Body of pancreas (tissue), 4 donors: ENCODE data around the gene LRRC2. TPM values are rescaled to one million over a fixed set of nuclear protein-coding genes. Genes with fewer than 3 reads are reported as not detected.
"Not testable (repeated sequence)": the region's sequence is repeated elsewhere in the genome, so short reads cannot be mapped to it uniquely, and the experiment has no call there.

ENCODE experiments used
- ATAC-seq: fragments of 150-250 bp; one replicate; pipeline ENCODE4 v1.9.1; 2016
- DNase-seq, 4 donors: peaks; one replicate each; pipeline ENCODE4 v3.0.0-alpha.2; 2019
- H3K27ac ChIP-seq, 4 donors: fragments of 200-600 bp; sonication (generic); 1 replicate in 3 of 4; 2 replicates in 1 of 4; pipeline versions ENCODE4 v1.5.1 to v1.6.1; 2016 to 2019; ENCODE audit warnings: mild to moderate bottlenecking in 1 of 4, mixed read lengths in 1 of 4, moderate library complexity in 1 of 4
- H3K27me3 ChIP-seq, 2 donors: fragments of 200-600 bp; sonication (generic); one replicate each; pipeline ENCODE4 v1.6.0; 2016; ENCODE audit warnings: mild to moderate bottlenecking in 1 of 2
- H3K36me3 ChIP-seq, 2 donors: fragments of 200-600 bp; sonication (generic); replicated peaks in 1 of 2; 2 replicates each; pipeline ENCODE4 v1.5.1; 2016; ENCODE audit warnings: low read depth in 2 of 2; ENCODE audit not compliant: insufficient read depth in 1 of 2
- H3K4me1 ChIP-seq: fragments of 200-600 bp; sonication (generic); one replicate; pipeline ENCODE4 v1.6.0; 2016
- H3K4me3 ChIP-seq, 2 donors: fragments of 200-600 bp; sonication (generic); 1 replicate in 1 of 2; 2 replicates in 1 of 2; pipeline ENCODE4 v1.5.1; 2016 to 2019
- H3K9me3 ChIP-seq, 3 donors: fragments of 200-600 bp; sonication (generic); 1 replicate in 2 of 3; 2 replicates in 1 of 3; pipeline ENCODE4 v1.5.1; 2016
- POLR2A ChIP-seq, 3 donors: fragments of 450-650 bp; IDR thresholded peaks; one replicate each; pipeline ENCODE4 v1.6.1; 2016; ENCODE audit warnings: antibody characterized with exemption in 3 of 3, mild to moderate bottlenecking in 2 of 3
- WGBS, 2 donors: methylation state at CpG; one replicate each; pipeline ENCODE4 v1.1.5; 2017; 5-methylcytosine and 5-hydroxymethylcytosine counted together
- intact Hi-C: fragments of 100-400 bp; cut with DNase I; formaldehyde crosslinking; loops from one replicate; pipeline ENCODE4 v1.15.1; 2023
- total RNA-seq, 2 donors: library from RNA; depleted of rRNA; stranded (reverse); fragments of >200 nt; gene quantifications; one replicate each; pipeline ENCODE4 v1.1.0, GENCODE V29; 2016
- TF ChIP-seq, protein P1 (sequence below), 7 experiments: fragments of 450-650 bp in 4 of 7; fragments of 200-600 bp in 3 of 7; sonication (generic) in 3 of 7; IDR thresholded peaks; one replicate each; pipeline ENCODE4 v1.5.1; 2016 to 2019; ENCODE audit warnings: antibody characterized with exemption in 7 of 7

The LRRC2 gene
- total RNA-seq, 2 donors from 2014 or later = 1.8 to 2.3 TPM

DNA sequence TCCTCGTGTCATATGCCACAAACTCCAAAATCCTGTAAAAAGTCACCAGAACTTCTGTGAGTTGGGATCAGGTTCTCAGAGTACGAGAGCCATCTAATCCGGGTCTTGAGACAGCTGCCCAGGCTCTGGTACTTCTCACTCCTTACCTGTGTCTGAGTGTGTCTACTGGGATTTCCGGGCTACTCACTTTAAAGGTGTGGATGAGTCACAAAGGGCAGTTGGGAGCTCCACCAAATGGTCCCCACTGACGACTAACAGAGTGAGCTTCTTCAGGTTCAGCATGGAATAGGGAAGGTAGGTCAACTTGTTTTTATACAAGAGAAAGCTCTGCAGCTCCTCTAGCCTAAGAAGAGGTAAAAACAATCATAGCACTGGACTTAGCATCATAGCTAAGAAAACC lies 38.9 kb downstream of the LRRC2 start:
- intact Hi-C loops = no loop called here
- no peak for DNase-seq
- no peak for ATAC-seq
- 78 to 90% methylated on average over 4 to 5 of the region's 5 CpGs for WGBS, 2 donors
- Histone ChIP-seq H3K4me3 (no peak overlapping the region), H3K9me3 (no peaks in the 10 kb centered on the region), H3K27me3 (no peaks in the 10 kb centered on the region), H3K27ac (no peak overlapping the region), H3K36me3 (no peaks in the 10 kb centered on the region), H3K4me1 (no peaks in the 10 kb centered on the region)
- no peak for TF ChIP-seq POLR2A (IDR thresholded peaks at IDR 0.05)
- TF ChIP-seq, protein P1, sequence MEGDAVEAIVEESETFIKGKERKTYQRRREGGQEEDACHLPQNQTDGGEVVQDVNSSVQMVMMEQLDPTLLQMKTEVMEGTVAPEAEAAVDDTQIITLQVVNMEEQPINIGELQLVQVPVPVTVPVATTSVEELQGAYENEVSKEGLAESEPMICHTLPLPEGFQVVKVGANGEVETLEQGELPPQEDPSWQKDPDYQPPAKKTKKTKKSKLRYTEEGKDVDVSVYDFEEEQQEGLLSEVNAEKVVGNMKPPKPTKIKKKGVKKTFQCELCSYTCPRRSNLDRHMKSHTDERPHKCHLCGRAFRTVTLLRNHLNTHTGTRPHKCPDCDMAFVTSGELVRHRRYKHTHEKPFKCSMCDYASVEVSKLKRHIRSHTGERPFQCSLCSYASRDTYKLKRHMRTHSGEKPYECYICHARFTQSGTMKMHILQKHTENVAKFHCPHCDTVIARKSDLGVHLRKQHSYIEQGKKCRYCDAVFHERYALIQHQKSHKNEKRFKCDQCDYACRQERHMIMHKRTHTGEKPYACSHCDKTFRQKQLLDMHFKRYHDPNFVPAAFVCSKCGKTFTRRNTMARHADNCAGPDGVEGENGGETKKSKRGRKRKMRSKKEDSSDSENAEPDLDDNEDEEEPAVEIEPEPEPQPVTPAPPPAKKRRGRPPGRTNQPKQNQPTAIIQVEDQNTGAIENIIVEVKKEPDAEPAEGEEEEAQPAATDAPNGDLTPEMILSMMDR (IDR thresholded peaks at IDR 0.05) = no peak

DNA sequence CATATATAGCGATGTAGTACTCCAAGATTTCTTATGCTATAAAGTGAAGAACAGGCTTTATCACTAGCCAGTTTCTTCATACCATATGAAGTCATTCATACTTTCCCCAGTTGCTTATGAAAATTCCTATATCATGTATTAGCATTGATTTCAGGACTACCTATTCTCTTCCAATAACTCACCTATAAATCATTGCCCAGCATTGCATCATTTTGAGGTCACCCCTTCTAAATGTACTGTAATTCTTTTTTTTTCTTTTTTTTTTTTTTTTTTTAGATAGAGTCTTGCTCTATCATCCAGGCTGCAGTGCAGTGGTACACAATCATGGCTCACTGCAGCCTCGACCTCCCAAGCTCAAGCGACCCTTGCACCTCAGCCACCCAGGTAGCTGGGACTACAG lies 41.3 kb downstream of the LRRC2 start:
- no peaks in the 10 kb centered on the region for H3K27me3 ChIP-seq
- no peak overlapping the region for H3K4me3 ChIP-seq
- ATAC-seq (no peak), DNase-seq (no peak)
- no peaks in the 10 kb centered on the region for H3K4me1 ChIP-seq
- no peaks in the 10 kb centered on the region for H3K9me3 ChIP-seq
- no peak for TF ChIP-seq POLR2A (IDR thresholded peaks at IDR 0.05)
- TF ChIP-seq, protein P1 (IDR thresholded peaks at IDR 0.05) = no peak
- no peak overlapping the region for H3K27ac ChIP-seq
- WGBS, 2 donors = 85 to 97% methylated on average over 3 of the region's 3 CpGs
- H3K36me3 ChIP-seq = no peaks in the 10 kb centered on the region
- intact Hi-C loops = no loop called here

DNA sequence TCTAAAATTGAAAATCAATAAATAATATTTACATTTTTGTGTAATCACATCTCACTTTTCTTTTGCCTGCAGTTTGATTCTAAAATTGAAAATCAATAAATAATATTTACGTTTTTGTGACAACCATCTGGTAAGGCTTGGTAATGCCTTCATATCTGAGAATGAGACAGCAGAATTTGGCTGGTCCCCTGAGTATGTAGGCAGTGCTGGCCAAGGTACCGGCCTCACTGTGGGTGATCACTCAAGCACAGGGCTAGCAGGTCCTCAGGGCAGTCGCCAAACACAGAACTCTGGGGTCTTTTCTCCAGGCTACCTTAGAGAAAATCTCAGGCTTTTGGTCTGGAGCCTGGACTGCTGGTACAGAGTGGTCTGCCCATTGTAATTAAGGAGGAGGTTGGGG lies 42.1 kb downstream of the LRRC2 start:
- Histone ChIP-seq H3K36me3 (no peaks in the 10 kb centered on the region), H3K9me3 (no peaks in the 10 kb centered on the region), H3K4me3 (no peak overlapping the region), H3K4me1 (no peaks in the 10 kb centered on the region), H3K27ac (no peak overlapping the region), H3K27me3 (no peaks in the 10 kb centered on the region)
- ATAC-seq (no peak), DNase-seq (no peak)
- 59 to 76% methylated on average over 3 of the region's 3 CpGs for WGBS, 2 donors
- intact Hi-C loops = no loop called here
- TF ChIP-seq, protein P1 (IDR thresholded peaks at IDR 0.05) = no peak
- no peak for TF ChIP-seq POLR2A (IDR thresholded peaks at IDR 0.05)

- H3K36me3 ChIP-seq = no peaks in the 10 kb centered on the region
- H3K4me3 ChIP-seq = no peak overlapping the region
- H3K27me3 ChIP-seq = no peaks in the 10 kb centered on the region
- WGBS, 2 donors = 81 to 89% methylated on average over 2 of the region's 2 CpGs
- TF ChIP-seq, protein P1 (IDR thresholded peaks at IDR 0.05) = no peak
- TF ChIP-seq POLR2A (IDR thresholded peaks at IDR 0.05) = no peak
- intact Hi-C loops = no loop called here
- H3K27ac ChIP-seq = no peak overlapping the region
- no peak for ATAC-seq
- H3K9me3 ChIP-seq = no peaks in the 10 kb centered on the region
- no peak for DNase-seq
- no peaks in the 10 kb centered on the region for H3K4me1 ChIP-seq
These were observed 42.5 kb downstream of the LRRC2 start for GRCh38 chr3:46523556-46523955.

DNA sequence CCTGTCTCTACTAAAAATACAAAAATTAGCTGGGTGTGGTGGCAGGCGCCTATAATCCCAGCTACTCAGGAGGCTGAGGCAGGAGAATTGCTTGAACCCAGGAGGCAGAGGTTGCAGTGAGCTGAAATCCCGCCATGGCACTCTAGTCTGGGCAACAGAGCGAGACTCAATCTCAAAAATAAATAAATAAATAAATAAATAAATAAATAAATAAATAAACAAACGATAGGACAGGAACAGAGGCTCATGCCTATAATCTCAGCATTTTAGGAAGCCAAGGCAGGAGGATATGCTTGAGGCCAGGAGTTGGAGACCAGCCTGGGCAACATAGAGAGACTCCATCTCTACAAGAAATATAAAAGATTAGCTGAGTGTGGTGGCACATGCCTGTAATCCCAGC lies 43.9 kb downstream of the LRRC2 start:
- H3K9me3 ChIP-seq, H3K4me1 ChIP-seq, H3K27me3 ChIP-seq, intact Hi-C loops, H3K27ac ChIP-seq, DNase-seq, H3K36me3 ChIP-seq, H3K4me3 ChIP-seq, ATAC-seq: not testable (repeated sequence)
- whole genome bisulfite sequencing, 2 donors = 71 to 83% methylated on average over 4 of the region's 4 CpGs
